GM10248 (cell line): ENCODE results near the gene RBM18.
A peak's percentile ranks its signal among the peaks of the same experiment; 100 is the strongest.

Experiments
- CTCF ChIA-PET: fragments of 300-600 bp; sonication (Branson Sonifier 250); formaldehyde crosslinking; extraction: SDS; loops from one replicate; lab custom pipeline; 2021; ENCODE audit warnings: antibody characterized with exemption; lab: Yijun Ruan, JAX
- POLR2A ChIA-PET: fragments of 350-650 bp; sonication (Branson Sonifier 250); formaldehyde crosslinking; extraction: SDS; loops from one replicate; lab custom pipeline; 2020; ENCODE audit warnings: antibody characterized with exemption; lab: Yijun Ruan, JAX
- DNase-seq: peaks from one replicate; pipeline ENCODE4 v3.0.0; 2012; ENCODE audit errors: extremely low spot score
- CTCF ChIP-seq: IDR thresholded peaks from 2 replicates; pipeline ENCODE4 v1.5.1; 2012; ENCODE audit warnings: mild to moderate bottlenecking, low read depth; ENCODE audit errors: extremely low read depth, missing control alignments, control extremely low read depth

RBM18 gene

GRCh38 chr9:122281368-122281767 lies 16.7 kb upstream of the RBM18 start:
- POLR2A ChIA-PET = no interaction called here
- CTCF ChIA-PET = no interaction called here
- TF ChIP-seq CTCF = no peak
- DNase-seq = no peak

- no peak for DNase-seq
- ChIA-PET POLR2A (no interaction called here), CTCF (interaction anchor here (1.1 kb wide), 1 partner anchor 8 kb away, joined by 3 read pairs; no protein-coding TSS in a partner anchor)
- no peak for TF ChIP-seq CTCF
Observed at GRCh38 chr9:122277285-122277897, 12.8 kb upstream of the RBM18 start.

GRCh38 chr9:122276096-122276495 lies 11.5 kb upstream of the RBM18 start:
- TF ChIP-seq CTCF = no peak
- CTCF ChIA-PET = interaction anchor here (1.1 kb wide), 1 partner anchor 9 kb away, joined by 3 read pairs; no protein-coding TSS in a partner anchor
- POLR2A ChIA-PET = no interaction called here
- DNase-seq = no peak

- POLR2A ChIA-PET = interaction anchor here (0.8 kb wide), 1 partner anchor 11 kb away, joined by 3 read pairs; no protein-coding TSS in a partner anchor
Observed at GRCh38 chr9:122274055-122274454, 9.4 kb upstream of the RBM18 start.

GRCh38 chr9:122268041-122268814 lies 3.6 kb upstream of the RBM18 start:
- POLR2A ChIA-PET = no interaction called here
- no peak for TF ChIP-seq CTCF
- CTCF ChIA-PET = no interaction called here
- no peak for DNase-seq

More at GRCh38 chr9:122274055-122274454, 9.4 kb upstream of the RBM18 start:
- no peak for TF ChIP-seq CTCF
- CTCF ChIA-PET = no interaction called here
- DNase-seq = no peak

GRCh38 chr9:122265149-122265915 lies 692 bp upstream of the RBM18 start:
- no peak for TF ChIP-seq CTCF
- CTCF ChIA-PET = interaction anchor here (1.1 to 2.2 kb wide), 7 partner anchors 10 to 1085 kb away, joined by 3 to 10 read pairs (median 3); no protein-coding TSS in a partner anchor
- peak; percentile 58 for DNase-seq
- POLR2A ChIA-PET = interaction anchor here (0.6 kb wide), 2 partner anchors 51 to 114 kb away, joined by 4 to 11 read pairs; no protein-coding TSS in a partner anchor
